Activated T-cell treated with anti-CD3 and anti-CD28 coated beads, Interleukin-2, amount 50 U/mL, for 72 hours (primary cell): ENCODE measurements around the gene PLCH1. TPM values are rescaled to one million over a fixed set of nuclear protein-coding genes. Genes with fewer than 3 reads are reported as not detected.

ENCODE experiments used
- ATAC-seq, 2 donors: fragments of 150-1000 bp; cut with Tn5 transposase; replicated peaks in 1 of 2; 2 replicates each; pipeline ENCODE4 v1.10.0; 2021; ENCODE audit warnings: moderate library complexity in 2 of 2, mild to moderate bottlenecking in 1 of 2
- DNase-seq, 2 donors: peaks; one replicate each; pipeline ENCODE4 v3.0.0; 2021 to 2022; ENCODE audit warnings: mixed read lengths in 1 of 2
- H3K27ac Mint-ChIP-seq: one replicate; pipeline ENCODE4 v1.8.0; 2022; ENCODE audit warnings: mild to moderate bottlenecking, moderate library complexity, mixed read lengths
- H3K27me3 Mint-ChIP-seq: one replicate; pipeline ENCODE4 v1.8.0; 2022; ENCODE audit warnings: low read depth, mixed read lengths
- H3K36me3 Mint-ChIP-seq, 2 donors: one replicate each; pipeline ENCODE4 v1.8.0; 2022; ENCODE audit warnings: mixed read lengths in 2 of 2, mild to moderate bottlenecking in 1 of 2; ENCODE audit not compliant: insufficient read depth in 2 of 2
- H3K4me1 Mint-ChIP-seq: one replicate; pipeline ENCODE4 v1.8.0; 2022; ENCODE audit warnings: low read depth, mixed read lengths
- H3K4me3 Mint-ChIP-seq, 2 donors: one replicate each; pipeline ENCODE4 v1.8.0; 2022; ENCODE audit warnings: mild to moderate bottlenecking in 2 of 2, mixed read lengths in 2 of 2, moderate library complexity in 2 of 2
- H3K9me3 Mint-ChIP-seq, 2 donors: one replicate each; pipeline ENCODE4 v1.8.0; 2022; ENCODE audit warnings: mixed read lengths in 2 of 2
- total RNA-seq, 2 donors: library from RNA; stranded (reverse); gene quantifications; one replicate each; pipeline ENCODE4 v1.2.3, GENCODE V29; 2022

PLCH1 gene
- total RNA-seq, 2 donors from 2014 or later: 0.14 to 1.1 TPM

- Mint-ChIP-seq H3K27me3 (no peaks in the 10 kb centered on the region), H3K36me3 (peaks cover 0 to 3% of the 10 kb centered on the region in 2 donors), H3K27ac (no peak overlapping the region), H3K9me3 (no peaks in the 10 kb centered on the region), H3K4me3 (no peak overlapping the region), H3K4me1 (no peaks in the 10 kb centered on the region)
- DNase-seq (no peak), ATAC-seq (no peak)
Observed at GRCh38 chr3:155760653-155761052, 15.8 kb upstream of the PLCH1 start.

GRCh38 chr3:155757577-155757976 lies 12.7 kb upstream of the PLCH1 start:
- DNase-seq (no peak), ATAC-seq (no peak)
- Mint-ChIP-seq H3K27me3 (no peaks in the 10 kb centered on the region), H3K4me3 (no peak overlapping the region), H3K9me3 (no peaks in the 10 kb centered on the region), H3K36me3 (no peaks in the 10 kb centered on the region), H3K27ac (no peak overlapping the region), H3K4me1 (no peaks in the 10 kb centered on the region)

GRCh38 chr3:155753038-155753639 lies 8.3 kb upstream of the PLCH1 start:
- H3K27me3 Mint-ChIP-seq: no peaks in the 10 kb centered on the region
- H3K9me3 Mint-ChIP-seq: no peaks in the 10 kb centered on the region
- H3K36me3 Mint-ChIP-seq: no peaks in the 10 kb centered on the region
- no peak overlapping the region for H3K4me3 Mint-ChIP-seq
- H3K4me1 Mint-ChIP-seq: no peaks in the 10 kb centered on the region
- ATAC-seq (peak; percentile 53 to 56), DNase-seq (no peak)
- no peak overlapping the region for H3K27ac Mint-ChIP-seq

GRCh38 chr3:155748611-155749365 lies 3.9 kb upstream of the PLCH1 start:
- H3K4me1 Mint-ChIP-seq: peaks cover 11% of the 10 kb centered on the region
- H3K9me3 Mint-ChIP-seq: no peaks in the 10 kb centered on the region
- H3K27me3 Mint-ChIP-seq: peaks cover 28% of the 10 kb centered on the region
- H3K36me3 Mint-ChIP-seq: no peaks in the 10 kb centered on the region
- no peak overlapping the region for H3K4me3 Mint-ChIP-seq
- H3K27ac Mint-ChIP-seq: no peak overlapping the region
- ATAC-seq (no peak), DNase-seq (no peak)

- H3K4me3 Mint-ChIP-seq: no peak overlapping the region
- peaks cover 11% of the 10 kb centered on the region for H3K4me1 Mint-ChIP-seq
- no peaks in the 10 kb centered on the region for H3K9me3 Mint-ChIP-seq
- no peak overlapping the region for H3K27ac Mint-ChIP-seq
- peaks cover 34% of the 10 kb centered on the region for H3K27me3 Mint-ChIP-seq
- no peaks in the 10 kb centered on the region for H3K36me3 Mint-ChIP-seq
- DNase-seq (no peak), ATAC-seq (no peak)
Observed at GRCh38 chr3:155747946-155748290, 3.0 kb upstream of the PLCH1 start.

- ATAC-seq (no peak), DNase-seq (no peak)
- Mint-ChIP-seq H3K4me3 (no peak overlapping the region), H3K27me3 (peaks cover 39% of the 10 kb centered on the region), H3K27ac (no peak overlapping the region), H3K9me3 (no peaks in the 10 kb centered on the region), H3K36me3 (no peaks in the 10 kb centered on the region), H3K4me1 (peaks cover 11% of the 10 kb centered on the region)
Observed at GRCh38 chr3:155747286-155747945, 2.5 kb upstream of the PLCH1 start.

GRCh38 chr3:155746703-155747102 lies 1.8 kb upstream of the PLCH1 start:
- Mint-ChIP-seq H3K27ac (no peak overlapping the region), H3K36me3 (no peaks in the 10 kb centered on the region), H3K9me3 (no peaks in the 10 kb centered on the region), H3K4me1 (peaks cover 11% of the 10 kb centered on the region), H3K27me3 (peaks cover 43% of the 10 kb centered on the region), H3K4me3 (no peak overlapping the region)
- DNase-seq (no peak), ATAC-seq (no peak)

GRCh38 chr3:155745795-155746550 lies 1.1 kb upstream of the PLCH1 start:
- no peak overlapping the region for H3K27ac Mint-ChIP-seq
- DNase-seq (peak in 1 of 2 donors; percentile 7), ATAC-seq (no peak)
- H3K4me1 Mint-ChIP-seq: peaks cover 11% of the 10 kb centered on the region
- H3K4me3 Mint-ChIP-seq: peak overlapping the region; percentile 66 to 92
- H3K36me3 Mint-ChIP-seq: no peaks in the 10 kb centered on the region
- no peaks in the 10 kb centered on the region for H3K9me3 Mint-ChIP-seq
- peaks cover 48% of the 10 kb centered on the region for H3K27me3 Mint-ChIP-seq

GRCh38 chr3:155744010-155744625 lies 753 bp downstream of the PLCH1 start:
- no peaks in the 10 kb centered on the region for H3K9me3 Mint-ChIP-seq
- DNase-seq (peak; percentile 53 to 65), ATAC-seq (peak; percentile 60 to 64)
- H3K4me1 Mint-ChIP-seq: peaks cover 11% of the 10 kb centered on the region
- no peaks in the 10 kb centered on the region for H3K36me3 Mint-ChIP-seq
- no peak overlapping the region for H3K27ac Mint-ChIP-seq
- H3K4me3 Mint-ChIP-seq: peak overlapping the region; percentile 92 to 95
- peaks cover 67% of the 10 kb centered on the region for H3K27me3 Mint-ChIP-seq

GRCh38 chr3:155743606-155744005 lies 1.3 kb downstream of the PLCH1 start:
- DNase-seq: no peak
- ATAC-seq: no peak
- Mint-ChIP-seq H3K27ac (peak overlapping the region; percentile 27), H3K4me3 (peak overlapping the region; percentile 92 to 95), H3K4me1 (peaks cover 11% of the 10 kb centered on the region), H3K36me3 (no peaks in the 10 kb centered on the region), H3K27me3 (peaks cover 70% of the 10 kb centered on the region), H3K9me3 (no peaks in the 10 kb centered on the region)

- H3K4me1 Mint-ChIP-seq: peaks cover 11% of the 10 kb centered on the region
- no peak overlapping the region for H3K27ac Mint-ChIP-seq
- no peaks in the 10 kb centered on the region for H3K9me3 Mint-ChIP-seq
- H3K4me3 Mint-ChIP-seq: peak overlapping the region; percentile 53 to 95
- H3K27me3 Mint-ChIP-seq: peaks cover 80% of the 10 kb centered on the region
- no peak for ATAC-seq
- H3K36me3 Mint-ChIP-seq: no peaks in the 10 kb centered on the region
- no peak for DNase-seq
Observed at GRCh38 chr3:155742349-155742965, 2.4 kb downstream of the PLCH1 start.

GRCh38 chr3:155741603-155742002 lies 3.3 kb downstream of the PLCH1 start:
- DNase-seq (no peak), ATAC-seq (no peak)
- Mint-ChIP-seq H3K4me1 (peaks cover 11% of the 10 kb centered on the region), H3K4me3 (no peak overlapping the region), H3K27ac (no peak overlapping the region), H3K9me3 (no peaks in the 10 kb centered on the region), H3K27me3 (peaks cover 78% of the 10 kb centered on the region), H3K36me3 (no peaks in the 10 kb centered on the region)
